Muscle of back (tissue), 11 donors: ENCODE measurements around the gene ZNF367. TPM values are rescaled to one million over a fixed set of nuclear protein-coding genes. Genes with fewer than 3 reads are reported as not detected.
"Not testable (repeated sequence)": the region's sequence is repeated elsewhere in the genome, so short reads cannot be mapped to it uniquely, and the experiment has no call there.

ENCODE experiments used
- DNase-seq, 3 donors: peaks; one replicate each; pipeline versions ENCODE4 v3.0.0 to v3.0.0-alpha.2; 2013
- polyA plus RNA-seq, 10 donors: library from polyadenylated mRNA; unstranded; fragments of 120-200 nt; gene quantifications; one replicate each; pipeline ENCODE4 v1.2.1, GENCODE V29; 2013; ENCODE audit not compliant: insufficient read length in 10 of 10

ZNF367 gene
- polyA plus RNA-seq, 10 donors: 5.9 to 12.4 (median 7.9) TPM

GRCh38 chr9:96408409-96409280 lies 9.5 kb downstream of the ZNF367 start:
- no peak for DNase-seq

GRCh38 chr9:96400132-96400910 lies 17.8 kb downstream of the ZNF367 start:
- no peak for DNase-seq

- no peak for DNase-seq
Observed at GRCh38 chr9:96399325-96399633, 18.9 kb downstream of the ZNF367 start.

- DNase-seq: no peak
Observed at GRCh38 chr9:96398582-96399324, 19.4 kb downstream of the ZNF367 start.

- no peak for DNase-seq
Observed at GRCh38 chr9:96395964-96396363, 22.2 kb downstream of the ZNF367 start.

GRCh38 chr9:96394832-96395496 lies 23.2 kb downstream of the ZNF367 start:
- DNase-seq: no peak

- no peak for DNase-seq
Observed at GRCh38 chr9:96392263-96392662, 25.9 kb downstream of the ZNF367 start.

GRCh38 chr9:96391021-96391765 lies 27.0 kb downstream of the ZNF367 start:
- DNase-seq: no peak

GRCh38 chr9:96388144-96388543 lies 30.0 kb downstream of the ZNF367 start:
- no peak for DNase-seq

GRCh38 chr9:96386157-96386556 lies 32.0 kb downstream of the ZNF367 start:
- no peak for DNase-seq

- peak; percentile 32 to 79 (median 58) for DNase-seq
Observed at GRCh38 chr9:96383165-96383942, 34.8 kb downstream of the ZNF367 start, which contains the start of gene SLC35D2. TSS of gene SLC35D2 (minus strand) at chr9:96383711. CDS start at chr9:96383634, 77 bp downstream.

GRCh38 chr9:96382839-96383164 lies 35.4 kb downstream of the ZNF367 start:
- no peak for DNase-seq

GRCh38 chr9:96382175-96382574 lies 36.0 kb downstream of the ZNF367 start:
- DNase-seq: no peak

- DNase-seq: no peak
Observed at GRCh38 chr9:96381696-96382095, 36.5 kb downstream of the ZNF367 start.

GRCh38 chr9:96381125-96381524 lies 37.0 kb downstream of the ZNF367 start:
- no peak for DNase-seq

GRCh38 chr9:96379461-96379860 lies 38.7 kb downstream of the ZNF367 start:
- no peak for DNase-seq

- no peak for DNase-seq
Observed at GRCh38 chr9:96378187-96378586, 40.0 kb downstream of the ZNF367 start.

- DNase-seq: peak in 1 of 3 donors; percentile 13
Observed at GRCh38 chr9:96376891-96377874, 41.0 kb downstream of the ZNF367 start.

- not testable (repeated sequence) for DNase-seq
Observed at GRCh38 chr9:96375507-96375906, 42.7 kb downstream of the ZNF367 start.
